SK-N-SH treated with all-trans-retinoic acid at 6 μM for 48 hours (cell line): ENCODE measurements around the gene SUFU.
"Not testable (repeated sequence)": the region's sequence is repeated elsewhere in the genome, so short reads cannot be mapped to it uniquely, and the experiment has no call there.

ENCODE experiments used
- ATAC-seq: fragments of 200-7000 bp; cut with Tn5 transposase; 3 replicates; pipeline ENCODE4 v1.9.1; 2020; ENCODE audit warnings: mild to moderate bottlenecking, moderate library complexity
- ARNTL ChIP-seq: fragments of 450-650 bp; formaldehyde crosslinking; IDR thresholded peaks from 2 replicates; pipeline ENCODE4 v1.5.0; 2020; ENCODE audit warnings: low read depth, mild to moderate bottlenecking, moderate library complexity, borderline replicate concordance
- BACH2 ChIP-seq: fragments of 250-450 bp; sonication (Bioruptor Pico); IDR thresholded peaks from 2 replicates; pipeline ENCODE4 v1.9.0; 2021; ENCODE audit warnings: mild to moderate bottlenecking, borderline replicate concordance
- CSDC2 ChIP-seq: fragments of 250-450 bp; sonication (Bioruptor Pico); IDR thresholded peaks from 2 replicates; pipeline ENCODE4 v1.5.0; 2020; ENCODE audit warnings: mild to moderate bottlenecking, moderate library complexity
- ISL1 ChIP-seq: fragments of 250-450 bp; sonication (Bioruptor Pico); IDR thresholded peaks from 2 replicates; pipeline ENCODE4 v2.1.2; 2022; ENCODE audit warnings: mild to moderate bottlenecking, moderate library complexity
- RARB ChIP-seq: fragments of 250-450 bp; sonication (Bioruptor Pico); IDR thresholded peaks from 2 replicates; pipeline ENCODE4 v1.8.0; 2021; ENCODE audit warnings: mild to moderate bottlenecking, moderate library complexity
- SNAI2 ChIP-seq: fragments of 250-450 bp; sonication (Bioruptor Pico); IDR thresholded peaks from 2 replicates; pipeline ENCODE4 v1.5.0; 2020; ENCODE audit warnings: mild to moderate bottlenecking, moderate library complexity
- TCF4 ChIP-seq: fragments of 250-450 bp; sonication (Bioruptor Pico); IDR thresholded peaks from 2 replicates; pipeline ENCODE4 v1.8.0; 2021; ENCODE audit warnings: mild to moderate bottlenecking, moderate library complexity, borderline replicate concordance
- TOX ChIP-seq: fragments of 250-450 bp; sonication (Bioruptor Pico); IDR thresholded peaks from 2 replicates; pipeline ENCODE4 v1.8.0; 2021; ENCODE audit warnings: mild to moderate bottlenecking, moderate library complexity, borderline replicate concordance
- ZC3H10 ChIP-seq: fragments of 250-450 bp; sonication (Bioruptor Pico); IDR thresholded peaks from 2 replicates; pipeline ENCODE4 v1.5.1; 2021; ENCODE audit warnings: mild to moderate bottlenecking, moderate library complexity
- ZFP3 ChIP-seq: fragments of 250-450 bp; sonication (Bioruptor Pico); IDR thresholded peaks from 2 replicates; pipeline ENCODE4 v1.5.0; 2020; ENCODE audit warnings: mild to moderate bottlenecking, moderate library complexity
- ZFP30 ChIP-seq: fragments of 450-650 bp; formaldehyde crosslinking; IDR thresholded peaks from 2 replicates; pipeline ENCODE4 v1.5.0; 2022; ENCODE audit warnings: mild to moderate bottlenecking, moderate library complexity
- ZNF565 ChIP-seq: fragments of 450-650 bp; formaldehyde crosslinking; conservative IDR thresholded peaks from 2 replicates; pipeline ENCODE4 v1.5.0; 2020; ENCODE audit warnings: low read depth, mild to moderate bottlenecking, moderate library complexity
- ZNF8 ChIP-seq: fragments of 450-650 bp; formaldehyde crosslinking; IDR thresholded peaks from 2 replicates; pipeline ENCODE4 v1.5.0; 2020; ENCODE audit warnings: mild to moderate bottlenecking, moderate library complexity
- TF ChIP-seq, protein P1 (sequence below): fragments of 250-450 bp; sonication (Bioruptor Pico); IDR thresholded peaks from 2 replicates; pipeline ENCODE4 v1.8.0; 2020; ENCODE audit warnings: mild to moderate bottlenecking, moderate library complexity, borderline replicate concordance
- TF ChIP-seq, protein P2 (sequence below): fragments of 250-450 bp; sonication (Bioruptor Pico); IDR thresholded peaks from 2 replicates; pipeline ENCODE4 v1.5.0; 2020; ENCODE audit warnings: mild to moderate bottlenecking, moderate library complexity
- TF ChIP-seq, protein P3 (sequence below): fragments of 250-450 bp; sonication (Bioruptor Pico); IDR thresholded peaks from 2 replicates; pipeline ENCODE4 v1.5.1; 2021; ENCODE audit warnings: mild to moderate bottlenecking, moderate library complexity
- TF ChIP-seq, protein P4 (sequence below): fragments of 250-450 bp; sonication (Bioruptor Pico); IDR thresholded peaks from 2 replicates; pipeline ENCODE4 v1.8.0; 2021; ENCODE audit warnings: low read depth, mild to moderate bottlenecking, moderate library complexity, borderline replicate concordance

SUFU gene

GRCh38 chr10:102524746-102525145 lies 21.0 kb downstream of the SUFU start:
- ATAC-seq = no peak
- TF ChIP-seq ZFP3 (CRISPR knock-in tag) = no peak
- no peak for TF ChIP-seq ZNF8 (CRISPR knock-in tag)
- TF ChIP-seq TCF4 (CRISPR knock-in tag) = no peak
- TF ChIP-seq, protein P1, sequence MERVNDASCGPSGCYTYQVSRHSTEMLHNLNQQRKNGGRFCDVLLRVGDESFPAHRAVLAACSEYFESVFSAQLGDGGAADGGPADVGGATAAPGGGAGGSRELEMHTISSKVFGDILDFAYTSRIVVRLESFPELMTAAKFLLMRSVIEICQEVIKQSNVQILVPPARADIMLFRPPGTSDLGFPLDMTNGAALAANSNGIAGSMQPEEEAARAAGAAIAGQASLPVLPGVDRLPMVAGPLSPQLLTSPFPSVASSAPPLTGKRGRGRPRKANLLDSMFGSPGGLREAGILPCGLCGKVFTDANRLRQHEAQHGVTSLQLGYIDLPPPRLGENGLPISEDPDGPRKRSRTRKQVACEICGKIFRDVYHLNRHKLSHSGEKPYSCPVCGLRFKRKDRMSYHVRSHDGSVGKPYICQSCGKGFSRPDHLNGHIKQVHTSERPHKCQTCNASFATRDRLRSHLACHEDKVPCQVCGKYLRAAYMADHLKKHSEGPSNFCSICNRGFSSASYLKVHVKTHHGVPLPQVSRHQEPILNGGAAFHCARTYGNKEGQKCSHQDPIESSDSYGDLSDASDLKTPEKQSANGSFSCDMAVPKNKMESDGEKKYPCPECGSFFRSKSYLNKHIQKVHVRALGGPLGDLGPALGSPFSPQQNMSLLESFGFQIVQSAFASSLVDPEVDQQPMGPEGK = no peak
- TF ChIP-seq, protein P2, sequence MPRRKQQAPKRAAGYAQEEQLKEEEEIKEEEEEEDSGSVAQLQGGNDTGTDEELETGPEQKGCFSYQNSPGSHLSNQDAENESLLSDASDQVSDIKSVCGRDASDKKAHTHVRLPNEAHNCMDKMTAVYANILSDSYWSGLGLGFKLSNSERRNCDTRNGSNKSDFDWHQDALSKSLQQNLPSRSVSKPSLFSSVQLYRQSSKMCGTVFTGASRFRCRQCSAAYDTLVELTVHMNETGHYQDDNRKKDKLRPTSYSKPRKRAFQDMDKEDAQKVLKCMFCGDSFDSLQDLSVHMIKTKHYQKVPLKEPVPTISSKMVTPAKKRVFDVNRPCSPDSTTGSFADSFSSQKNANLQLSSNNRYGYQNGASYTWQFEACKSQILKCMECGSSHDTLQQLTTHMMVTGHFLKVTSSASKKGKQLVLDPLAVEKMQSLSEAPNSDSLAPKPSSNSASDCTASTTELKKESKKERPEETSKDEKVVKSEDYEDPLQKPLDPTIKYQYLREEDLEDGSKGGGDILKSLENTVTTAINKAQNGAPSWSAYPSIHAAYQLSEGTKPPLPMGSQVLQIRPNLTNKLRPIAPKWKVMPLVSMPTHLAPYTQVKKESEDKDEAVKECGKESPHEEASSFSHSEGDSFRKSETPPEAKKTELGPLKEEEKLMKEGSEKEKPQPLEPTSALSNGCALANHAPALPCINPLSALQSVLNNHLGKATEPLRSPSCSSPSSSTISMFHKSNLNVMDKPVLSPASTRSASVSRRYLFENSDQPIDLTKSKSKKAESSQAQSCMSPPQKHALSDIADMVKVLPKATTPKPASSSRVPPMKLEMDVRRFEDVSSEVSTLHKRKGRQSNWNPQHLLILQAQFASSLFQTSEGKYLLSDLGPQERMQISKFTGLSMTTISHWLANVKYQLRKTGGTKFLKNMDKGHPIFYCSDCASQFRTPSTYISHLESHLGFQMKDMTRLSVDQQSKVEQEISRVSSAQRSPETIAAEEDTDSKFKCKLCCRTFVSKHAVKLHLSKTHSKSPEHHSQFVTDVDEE (CRISPR knock-in tag) = no peak
- TF ChIP-seq RARB (CRISPR knock-in tag) = no peak
- TF ChIP-seq, protein P3, sequence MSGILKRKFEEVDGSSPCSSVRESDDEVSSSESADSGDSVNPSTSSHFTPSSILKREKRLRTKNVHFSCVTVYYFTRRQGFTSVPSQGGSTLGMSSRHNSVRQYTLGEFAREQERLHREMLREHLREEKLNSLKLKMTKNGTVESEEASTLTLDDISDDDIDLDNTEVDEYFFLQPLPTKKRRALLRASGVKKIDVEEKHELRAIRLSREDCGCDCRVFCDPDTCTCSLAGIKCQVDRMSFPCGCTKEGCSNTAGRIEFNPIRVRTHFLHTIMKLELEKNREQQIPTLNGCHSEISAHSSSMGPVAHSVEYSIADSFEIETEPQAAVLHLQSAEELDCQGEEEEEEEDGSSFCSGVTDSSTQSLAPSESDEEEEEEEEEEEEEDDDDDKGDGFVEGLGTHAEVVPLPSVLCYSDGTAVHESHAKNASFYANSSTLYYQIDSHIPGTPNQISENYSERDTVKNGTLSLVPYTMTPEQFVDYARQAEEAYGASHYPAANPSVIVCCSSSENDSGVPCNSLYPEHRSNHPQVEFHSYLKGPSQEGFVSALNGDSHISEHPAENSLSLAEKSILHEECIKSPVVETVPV = no peak
- no peak for TF ChIP-seq ZC3H10 (CRISPR knock-in tag)
- no peak for TF ChIP-seq ZFP30 (CRISPR knock-in tag)
- no peak for TF ChIP-seq ISL1 (CRISPR knock-in tag)
- no peak for TF ChIP-seq ZNF565 (CRISPR knock-in tag)
- TF ChIP-seq, protein P4, sequence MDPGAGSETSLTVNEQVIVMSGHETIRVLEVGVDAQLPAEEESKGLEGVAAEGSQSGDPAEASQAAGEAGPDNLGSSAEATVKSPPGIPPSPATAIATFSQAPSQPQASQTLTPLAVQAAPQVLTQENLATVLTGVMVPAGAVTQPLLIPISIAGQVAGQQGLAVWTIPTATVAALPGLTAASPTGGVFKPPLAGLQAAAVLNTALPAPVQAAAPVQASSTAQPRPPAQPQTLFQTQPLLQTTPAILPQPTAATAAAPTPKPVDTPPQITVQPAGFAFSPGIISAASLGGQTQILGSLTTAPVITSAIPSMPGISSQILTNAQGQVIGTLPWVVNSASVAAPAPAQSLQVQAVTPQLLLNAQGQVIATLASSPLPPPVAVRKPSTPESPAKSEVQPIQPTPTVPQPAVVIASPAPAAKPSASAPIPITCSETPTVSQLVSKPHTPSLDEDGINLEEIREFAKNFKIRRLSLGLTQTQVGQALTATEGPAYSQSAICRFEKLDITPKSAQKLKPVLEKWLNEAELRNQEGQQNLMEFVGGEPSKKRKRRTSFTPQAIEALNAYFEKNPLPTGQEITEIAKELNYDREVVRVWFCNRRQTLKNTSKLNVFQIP (CRISPR knock-in tag) = no peak
- no peak for TF ChIP-seq TOX (CRISPR knock-in tag)
- no peak for TF ChIP-seq CSDC2 (CRISPR knock-in tag)
- TF ChIP-seq, all 23 proteins: peak for 0

DNA sequence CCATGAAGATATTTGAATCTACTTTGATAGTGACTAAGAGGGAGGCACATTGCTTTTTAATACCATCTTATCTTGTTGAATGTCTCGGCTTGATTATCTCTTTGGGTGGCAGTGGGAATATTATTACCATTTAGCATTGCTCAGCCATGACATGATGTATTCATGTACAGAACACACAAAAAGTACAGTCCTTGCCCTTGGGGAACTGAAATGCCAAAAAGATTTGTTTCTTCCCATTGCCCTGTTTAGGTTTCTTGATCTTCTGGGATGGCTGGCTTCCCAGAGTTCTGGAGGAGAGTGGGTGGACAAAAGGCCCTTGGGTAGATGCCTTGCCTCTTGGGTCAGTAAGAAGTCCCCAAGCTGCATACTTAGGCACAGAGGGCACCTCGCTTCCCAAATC lies 23.8 kb downstream of the SUFU start:
- no peak for ATAC-seq
- TF ChIP-seq ARNTL (no peak), CSDC2 (CRISPR knock-in tag) (no peak), SNAI2 (no peak), ZFP3 (CRISPR knock-in tag) (no peak), BACH2 (CRISPR knock-in tag) (no peak)
- TF ChIP-seq, protein P4 (CRISPR knock-in tag) = no peak

- no peak for TF ChIP-seq ZC3H10 (CRISPR knock-in tag)
- no peak for TF ChIP-seq ZNF8 (CRISPR knock-in tag)
- TF ChIP-seq ARNTL = no peak
- TF ChIP-seq, protein P4 (CRISPR knock-in tag) = no peak
- no peak for ATAC-seq
These were observed 30.6 kb downstream of the SUFU start for GRCh38 chr10:102534333-102534732.

GRCh38 chr10:102534966-102535365 lies 31.2 kb downstream of the SUFU start:
- ATAC-seq = not testable (repeated sequence)
